Measurements from ENCODE around the gene NRG4.

- TF ChIP-seq CTCF (IDR thresholded peaks at IDR 0.05; ENCODE audit: low read length) (no peak), EZH2 (IDR thresholded peaks at IDR 0.05; ENCODE audit: borderline replicate concordance, low read length) (no peak)
Measured at GRCh38 chr15:75924576-75924975, 87.6 kb downstream of the NRG4 start.

Measured in OCI-LY1 (cell line).